H1 (cell line): Measurements from ENCODE around the gene ZSCAN16. TPM values are rescaled to one million over a fixed set of nuclear protein-coding genes. Genes with fewer than 3 reads are reported as not detected.

Experiments used
- CTCF ChIA-PET: fragments of 300-600 bp; sonication (Branson Sonifier 250); formaldehyde crosslinking; loops from one replicate; lab custom pipeline; 2021; ENCODE audit not compliant: partially characterized antibody; lab: Charles Lee
- POLR2A ChIA-PET: fragments of 300-600 bp; sonication (Branson Sonifier 250); formaldehyde crosslinking; loops from one replicate; lab custom pipeline; 2021; ENCODE audit warnings: inconsistent platforms; ENCODE audit not compliant: partially characterized antibody; lab: Charles Lee
- DNase-seq, 2 experiments: peaks; one replicate each; pipeline versions ENCODE4 v3.0.0 to v3.0.0-alpha.2; 2010 to 2022; ENCODE audit warnings: low spot score in 2 of 2, low read depth in 1 of 2, mixed read lengths in 1 of 2
- FAIRE-seq: peaks from 2 replicates; lab custom pipeline; 2011; peaks lifted over from hg19 to GRCh38; lab: Jason Lieb, UNC
- H2AFZ ChIP-seq: 2 replicates; pipeline ENCODE4 v1.8.1; 2012; ENCODE audit warnings: low read length, inconsistent platforms
- H2AK5ac ChIP-seq: 2 replicates; pipeline ENCODE4 v1.6.1; 2013; ENCODE audit warnings: low read depth, low read length
- H2BK120ac ChIP-seq: replicated peaks from 2 replicates; pipeline ENCODE3; 2013; ENCODE audit warnings: low read depth, low read length, inconsistent platforms
- H2BK12ac ChIP-seq: 2 replicates; pipeline ENCODE4 v1.6.1; 2013; ENCODE audit warnings: low read depth, low read length
- H2BK15ac ChIP-seq: 2 replicates; pipeline ENCODE4 v1.6.1; 2013; ENCODE audit warnings: low read length
- H2BK20ac ChIP-seq: 2 replicates; pipeline ENCODE4 v1.6.1; 2013; ENCODE audit warnings: low read length
- H2BK5ac ChIP-seq: 2 replicates; pipeline ENCODE4 v1.6.1; 2013; ENCODE audit warnings: low read depth, low read length
- H3K14ac ChIP-seq: 2 replicates; pipeline ENCODE4 v1.6.1; 2013; ENCODE audit warnings: inconsistent platforms; ENCODE audit not compliant: insufficient read length
- H3K18ac ChIP-seq: 2 replicates; pipeline ENCODE4 v1.6.1; 2013; ENCODE audit warnings: low read length; ENCODE audit errors: extremely low read depth
- H3K23ac ChIP-seq: 2 replicates; pipeline ENCODE4 v1.6.1; 2013; ENCODE audit warnings: inconsistent platforms; ENCODE audit not compliant: insufficient read length
- H3K23me2 ChIP-seq: 2 replicates; pipeline ENCODE4 v1.6.1; 2013; ENCODE audit warnings: low read depth, low read length
- H3K27ac ChIP-seq: 2 replicates; pipeline ENCODE4 v1.6.1; 2011; ENCODE audit warnings: low read depth, low read length, inconsistent platforms
- H3K27me3 ChIP-seq, 4 experiments: replicated peaks in 1 of 4; 1 replicate in 1 of 4; 2 replicates in 3 of 4; pipeline versions ENCODE4 v1.6.1 to v1.8.1; 2011 to 2013; ENCODE audit warnings: low read length in 3 of 4, mild to moderate bottlenecking in 3 of 4, inconsistent platforms in 2 of 4, mixed read lengths in 2 of 4, moderate library complexity in 1 of 4; ENCODE audit not compliant: control insufficient read depth in 3 of 4, insufficient read depth in 3 of 4; ENCODE audit errors: extremely low read depth in 1 of 4
- H3K36me3 ChIP-seq, 4 experiments: 2 replicates each; pipeline versions ENCODE4 v1.6.1 to v1.8.1; 2011 to 2013; ENCODE audit warnings: mild to moderate bottlenecking in 4 of 4, low read length in 3 of 4, moderate library complexity in 2 of 4, control low read depth in 1 of 4, inconsistent platforms in 1 of 4; ENCODE audit not compliant: insufficient read depth in 4 of 4, control insufficient read depth in 2 of 4
- H3K4ac ChIP-seq: replicated peaks from 2 replicates; pipeline ENCODE3; 2013; ENCODE audit warnings: low read length, low read depth, mixed read lengths, inconsistent platforms; ENCODE audit not compliant: insufficient read length
- H3K4me1 ChIP-seq, 4 experiments: replicated peaks in 1 of 4; 1 replicate in 1 of 4; 2 replicates in 3 of 4; pipeline versions ENCODE4 v1.6.1 to v1.8.1; 2011 to 2013; ENCODE audit warnings: low read length in 3 of 4, inconsistent platforms in 2 of 4, mixed read lengths in 1 of 4; ENCODE audit not compliant: insufficient read depth in 4 of 4, control insufficient read depth in 3 of 4
- H3K4me2 ChIP-seq, 2 experiments: 2 replicates each; pipeline versions ENCODE4 v1.6.1 to v1.8.1; 2011 to 2013; ENCODE audit warnings: low read depth in 2 of 2, low read length in 2 of 2, control low read depth in 1 of 2, inconsistent platforms in 1 of 2, mild to moderate bottlenecking in 1 of 2; ENCODE audit not compliant: insufficient read depth in 1 of 2
- H3K4me3 ChIP-seq, 4 experiments: fragments of 200-600, 300-600 bp in 1 of 4; sonication (generic), shearing (Covaris generic), sonication (Bioruptor Twin) in 1 of 4; 2 replicates each; pipeline versions ENCODE4 v1.5.1 to v1.8.1; 2011 to 2016; ENCODE audit warnings: low read length in 4 of 4, low read depth in 3 of 4, control low read depth in 2 of 4, inconsistent platforms in 2 of 4, mild to moderate bottlenecking in 2 of 4, mixed read lengths in 1 of 4, moderate library complexity in 1 of 4; ENCODE audit not compliant: insufficient read depth in 2 of 4; ENCODE audit errors: extremely low read depth in 1 of 4
- H3K56ac ChIP-seq: replicated peaks from 2 replicates; pipeline ENCODE3; 2013; ENCODE audit warnings: low read depth, mild to moderate bottlenecking, mixed read lengths, low read length, inconsistent platforms; ENCODE audit not compliant: insufficient read length
- H3K79me1 ChIP-seq: 2 replicates; pipeline ENCODE4 v1.6.1; 2013; ENCODE audit warnings: low read depth, low read length, control low read depth
- H3K79me2 ChIP-seq, 2 experiments: 2 replicates each; pipeline versions ENCODE4 v1.6.1 to v1.8.1; 2012 to 2013; ENCODE audit warnings: low read length in 2 of 2, mild to moderate bottlenecking in 2 of 2, inconsistent platforms in 1 of 2; ENCODE audit not compliant: insufficient read depth in 2 of 2, control insufficient read depth in 1 of 2
- H3K9ac ChIP-seq, 4 experiments: replicated peaks in 1 of 4; 1 replicate in 1 of 4; 2 replicates in 3 of 4; pipeline versions ENCODE4 v1.6.1 to v1.8.1; 2011 to 2013; ENCODE audit warnings: low read depth in 3 of 4, low read length in 3 of 4, control low read depth in 2 of 4, mild to moderate bottlenecking in 2 of 4, moderate library complexity in 2 of 4, inconsistent platforms in 1 of 4; ENCODE audit errors: extremely low read depth in 1 of 4
- H3K9me3 ChIP-seq, 2 experiments: 2 replicates each; pipeline versions ENCODE4 v1.6.1 to v1.8.1; 2012 to 2013; ENCODE audit warnings: mild to moderate bottlenecking in 2 of 2, moderate library complexity in 2 of 2, control low read depth in 1 of 2, inconsistent platforms in 1 of 2, low read depth in 1 of 2, low read length in 1 of 2, mixed read lengths in 1 of 2; ENCODE audit not compliant: insufficient read depth in 2 of 2
- H4K20me1 ChIP-seq, 2 experiments: replicated peaks in 1 of 2; 2 replicates each; pipeline versions ENCODE3 to v1.8.1; 2011 to 2013; ENCODE audit warnings: inconsistent platforms in 2 of 2, low read length in 2 of 2, mild to moderate bottlenecking in 1 of 2; ENCODE audit not compliant: insufficient read depth in 2 of 2, control insufficient read depth in 1 of 2
- H4K5ac ChIP-seq: 2 replicates; pipeline ENCODE4 v1.6.1; 2013; ENCODE audit warnings: low read length, low read depth, mixed read lengths, inconsistent platforms; ENCODE audit not compliant: insufficient read length
- H4K8ac ChIP-seq: 2 replicates; pipeline ENCODE4 v1.8.0; 2013; ENCODE audit warnings: mild to moderate bottlenecking, moderate library complexity, low read length, inconsistent platforms; ENCODE audit not compliant: insufficient read depth; ENCODE audit errors: extremely low read depth
- H4K91ac ChIP-seq: replicated peaks from 2 replicates; pipeline ENCODE3; 2013; ENCODE audit warnings: low read length, mixed read lengths, inconsistent platforms; ENCODE audit not compliant: insufficient read length
- ASH2L ChIP-seq: fragments of 200-600, 300-600 bp; sonication (generic); IDR thresholded peaks from one replicate; pipeline ENCODE4 v1.7.1; 2017; ENCODE audit warnings: low read length
- BACH1 ChIP-seq: IDR thresholded peaks from 2 replicates; pipeline ENCODE4 v1.6.1; 2012; ENCODE audit warnings: low read length, improper control_type of control experiment
- CTBP2 ChIP-seq: IDR thresholded peaks from 2 replicates; pipeline ENCODE4 v1.7.0; 2011; ENCODE audit warnings: borderline replicate concordance, mild to moderate bottlenecking, moderate library complexity, mixed read lengths, low read length; ENCODE audit not compliant: insufficient read depth, insufficient read length
- RFX5 ChIP-seq: IDR thresholded peaks from 2 replicates; pipeline ENCODE4 v1.6.1; 2011; ENCODE audit warnings: low read depth, low read length, improper control_type of control experiment, borderline replicate concordance
- WGBS, 2 experiments: shearing (Covaris generic) in 1 of 2; methylation state at CpG; one replicate each; pipeline versions ENCODE4 v1.1.6 to v1.1.7; 2013 to 2015; ENCODE audit warnings: low lambda C conversion rate in 2 of 2, mixed read lengths in 2 of 2, inconsistent platforms in 1 of 2, low coverage in 1 of 2, missing lambda C conversion rate in 1 of 2; ENCODE audit not compliant: insufficient replicate concordance in 2 of 2, insufficient coverage in 1 of 2, insufficient read length in 1 of 2; ENCODE audit errors: extremely low coverage in 1 of 2, missing lambda C conversion rate in 1 of 2; 5-methylcytosine and 5-hydroxymethylcytosine counted together
- polyA plus RNA-seq, 7 experiments: library from polyadenylated mRNA; depleted of rRNA in 3 of 7; stranded (reverse) in 5 of 7; unstranded in 2 of 7; fragments of >200 nt in 5 of 7; fragments of 200-250 nt in 2 of 7; gene quantifications; 1 replicate in 5 of 7; 2 replicates in 1 of 7; 4 replicates in 1 of 7; pipeline versions ENCODE4 v1.2.1 to v1.2.3, GENCODE V29; 2011 to 2013; ENCODE audit warnings: missing spikeins in 2 of 7, mixed read lengths in 2 of 7
- total RNA-seq: library from RNA; stranded (reverse); fragmentation: NEBNext Ultra II Directional; extraction: Animal tissue kit (Norgen Biotek cat#: 25700); gene quantifications from 2 replicates; pipeline ENCODE4 v1.2.1, GENCODE V29; 2021

The ZSCAN16 gene
- total and polyA plus RNA-seq, 2 of the 8 experiments (the other 6 are each of a cell fraction or from before 2014, with no cell fraction given), result 3.6 to 9.4 TPM

GRCh38 chr6:28176373-28176772 lies 52.0 kb downstream of the ZSCAN16 start:
- no peak overlapping the region for H3K18ac ChIP-seq
- no peak overlapping the region for H3K23ac ChIP-seq
- no peak overlapping the region for H3K56ac ChIP-seq
- no peak overlapping the region for H3K4me2 ChIP-seq
- no peak overlapping the region for H2BK15ac ChIP-seq
- ChIA-PET POLR2A (interaction anchor here (1.2 kb wide), 3 partner anchors 13 to 223 kb away, joined by 3 read pairs; partner anchors contain the start of gene ZSCAN12), CTCF (interaction anchor here (1.5 kb wide), 1 partner anchor 14 kb away, joined by 4 read pairs; no protein-coding TSS in a partner anchor)
- H3K36me3 ChIP-seq, result no peaks in the 10 kb centered on the region
- DNase-seq (no peak), FAIRE-seq (no peak)
- H2AFZ ChIP-seq, result no peak overlapping the region
- no peak overlapping the region for H3K27ac ChIP-seq
- no peaks in the 10 kb centered on the region for H4K20me1 ChIP-seq
- 86% methylated on average over 1 of the region's 1 CpG; no CpG with 5 or more reads in 1 of the 2 experiments for WGBS, 2 experiments
- no peaks in the 10 kb centered on the region for H3K79me1 ChIP-seq
- H3K27me3 ChIP-seq, result no peaks in the 10 kb centered on the region
- H2BK12ac ChIP-seq, result no peak overlapping the region
- no peak overlapping the region for H3K4me3 ChIP-seq
- H3K4me1 ChIP-seq, result no peaks in the 10 kb centered on the region
- H2BK20ac ChIP-seq, result no peak overlapping the region
- H4K5ac ChIP-seq, result no peak overlapping the region
- no peak overlapping the region for H2AK5ac ChIP-seq
- no peak overlapping the region for H3K9ac ChIP-seq
- no peaks in the 10 kb centered on the region for H3K23me2 ChIP-seq
- no peaks in the 10 kb centered on the region for H3K79me2 ChIP-seq
- no peak overlapping the region for H3K4ac ChIP-seq
- no peak overlapping the region for H4K8ac ChIP-seq
- no peak overlapping the region for H3K14ac ChIP-seq
- no peak overlapping the region for H2BK5ac ChIP-seq
- H2BK120ac ChIP-seq, result no peak overlapping the region
- no peak overlapping the region for H4K91ac ChIP-seq
- H3K9me3 ChIP-seq, result no peaks in the 10 kb centered on the region; a peak in 1 of 4 replicates
- no peak for TF ChIP-seq ASH2L
- no peak for TF ChIP-seq BACH1
- TF ChIP-seq RFX5, result no peak
- TF ChIP-seq CTBP2, result no peak
